Measurements from ENCODE around the gene SPTLC1. TPM values are rescaled to one million over a fixed set of nuclear protein-coding genes. Genes with fewer than 3 reads are reported as not detected.

SPTLC1 gene
- total and polyA plus RNA-seq, 2 experiments from 2014 or later = 54.8 to 100 TPM

DNA sequence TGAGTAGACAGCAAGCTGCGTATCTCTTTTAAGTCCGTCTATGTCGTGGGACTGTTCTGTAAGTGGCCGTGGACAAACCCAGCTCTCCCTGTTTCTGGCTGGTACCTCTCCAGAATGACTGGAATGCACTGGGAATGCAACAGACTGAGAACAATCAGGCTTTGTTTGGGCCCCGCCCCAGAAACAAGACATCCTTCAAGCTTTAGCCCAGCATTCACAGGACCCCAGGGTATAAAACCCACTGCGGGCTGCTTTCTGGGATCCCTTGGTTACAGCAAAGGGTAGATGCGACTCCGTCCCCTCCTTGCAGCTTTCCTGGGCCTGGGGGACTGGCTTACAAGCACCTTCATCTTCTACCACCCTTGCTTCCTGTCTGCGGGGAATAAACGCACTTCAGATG, 45.6 kb upstream of the SPTLC1 start (continued):
- TF ChIP-seq ZNF462 (CRISPR knock-in tag; IDR thresholded peaks at IDR 0.05) = no peak

DNA sequence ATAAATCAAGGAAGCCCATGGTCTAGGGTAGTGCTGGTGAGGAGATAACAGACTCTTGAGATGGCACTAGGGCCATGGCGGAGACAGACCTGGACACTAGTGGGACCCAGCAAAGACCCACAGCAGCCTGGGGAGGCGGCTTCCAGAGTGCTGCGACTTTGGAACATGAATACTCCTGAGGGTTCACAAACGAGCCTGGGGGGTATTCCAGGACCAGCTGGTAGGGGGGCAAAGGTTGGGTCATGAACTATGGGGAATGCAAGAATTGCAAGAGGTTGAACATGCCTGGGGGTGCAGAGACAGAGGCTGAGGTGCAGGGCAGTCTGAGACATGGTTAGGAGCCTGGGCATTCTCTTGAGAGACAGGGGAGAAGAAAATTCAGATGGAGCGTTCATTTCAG, 43.8 kb upstream of the SPTLC1 start:
- H3F3A ChIP-seq (replicated peaks; ENCODE audit: low read depth) = no peaks in the 10 kb centered on the region
- no peak overlapping the region for H3K4me2 ChIP-seq
- H3K27me3 Mint-ChIP-seq (ENCODE audit: insufficient read depth, low read depth, poor library complexity) = peaks cover 5% of the 10 kb centered on the region
- no peaks in the 10 kb centered on the region for H3K27me3 ChIP-seq (ENCODE audit: insufficient read depth)
- no peaks in the 10 kb centered on the region for H3K36me3 ChIP-seq (ENCODE audit: insufficient read depth)
- no peaks in the 10 kb centered on the region for H3K9me2 ChIP-seq (ENCODE audit: insufficient read depth)
- no peak overlapping the region for H3K27ac ChIP-seq (ENCODE audit: low read depth)
- TF ChIP-seq JUNB (IDR thresholded peaks at IDR 0.05; ENCODE audit: unreplicated experiment) = no peak
- TF ChIP-seq ETS1 (IDR thresholded peaks at IDR 0.05) = no peak
- ATAC-seq (no peak), DNase-seq (ENCODE audit: low spot score) (no peak)
- H3K4me3 Mint-ChIP-seq = no peak overlapping the region
- H3K79me2 ChIP-seq (replicated peaks; ENCODE audit: insufficient read depth) = no peaks in the 10 kb centered on the region
- no peak overlapping the region for H3K4me3 ChIP-seq
- no peaks in the 10 kb centered on the region; the same call in 2 of the 3 replicates for H3K36me3 Mint-ChIP-seq (ENCODE audit: low read depth)
- H3K27ac Mint-ChIP-seq = no peak overlapping the region
- H3K9me3 Mint-ChIP-seq = no peaks in the 10 kb centered on the region; the same call in 2 of the 3 replicates
- H3K4me1 Mint-ChIP-seq = no peaks in the 10 kb centered on the region
- no peaks in the 10 kb centered on the region for H4K20me1 ChIP-seq (replicated peaks; ENCODE audit: insufficient read depth)
- H3K4me1 ChIP-seq (ENCODE audit: insufficient read depth) = no peaks in the 10 kb centered on the region
- H2AFZ ChIP-seq = no peak overlapping the region
